ACHN (cell line): ENCODE data around the gene RAPSN.

Source experiments
- DNase-seq: peaks from one replicate; pipeline ENCODE4 v3.0.0-alpha.2; 2015
- in situ Hi-C: cut with HindIII; loops from 2 replicates; pipeline ENCODE4 v1.10.0; 2017; ENCODE audit warnings: low sequenced_read_pairs, low pct_ligation_motif_present, low pct_unique_long_range_greater_than_20kb

Gene RAPSN

GRCh38 chr11:47448566-47449427, at the start of gene RAPSN:
TSS of gene RAPSN (minus strand) at chr11:47449136. CDS start at chr11:47448964, 172 bp downstream.
- DNase-seq, result no peak
- in situ Hi-C loops, result no loop called here

GRCh38 chr11:47498149-47498548, 49.2 kb upstream of the RAPSN start:
- in situ Hi-C loops, result no loop called here
- DNase-seq, result no peak

GRCh38 chr11:47496808-47497207, 47.9 kb upstream of the RAPSN start:
- no peak for DNase-seq
- in situ Hi-C loops, result no loop called here

GRCh38 chr11:47495856-47496217, 46.9 kb upstream of the RAPSN start:
- DNase-seq, result no peak
- in situ Hi-C loops, result no loop called here

- in situ Hi-C loops, result no loop called here
- no peak for DNase-seq
These were observed 46.3 kb upstream of the RAPSN start for GRCh38 chr11:47495011-47495855.

- in situ Hi-C loops, result no loop called here
These were observed 40.4 kb upstream of the RAPSN start for GRCh38 chr11:47489395-47489755.

GRCh38 chr11:47488674-47489394, 39.9 kb upstream of the RAPSN start:
- in situ Hi-C loops, result no loop called here
- DNase-seq, result no peak

More at GRCh38 chr11:47489395-47489755, 40.4 kb upstream of the RAPSN start:
- no peak for DNase-seq

GRCh38 chr11:47488111-47488510, 39.2 kb upstream of the RAPSN start:
- in situ Hi-C loops, result no loop called here
- DNase-seq, result no peak

- no peak for DNase-seq
- in situ Hi-C loops, result no loop called here
These were observed 38.5 kb upstream of the RAPSN start for GRCh38 chr11:47487421-47487820.

GRCh38 chr11:47485107-47485506, 36.2 kb upstream of the RAPSN start:
- in situ Hi-C loops, result no loop called here
- DNase-seq, result no peak

GRCh38 chr11:47483457-47483856, 34.5 kb upstream of the RAPSN start:
- no peak for DNase-seq
- in situ Hi-C loops, result no loop called here

- in situ Hi-C loops, result no loop called here
- no peak for DNase-seq
These were observed 31.8 kb upstream of the RAPSN start for GRCh38 chr11:47480762-47481161.

GRCh38 chr11:47478651-47479329, 29.9 kb upstream of the RAPSN start:
- DNase-seq, result no peak
- in situ Hi-C loops, result no loop called here

- DNase-seq, result no peak
- in situ Hi-C loops, result no loop called here
These were observed 28.8 kb upstream of the RAPSN start for GRCh38 chr11:47477753-47478152.

- DNase-seq, result no peak
- in situ Hi-C loops, result no loop called here
These were observed 28.4 kb upstream of the RAPSN start for GRCh38 chr11:47477323-47477722.

GRCh38 chr11:47470671-47471070, 21.7 kb upstream of the RAPSN start:
- DNase-seq, result no peak
- in situ Hi-C loops, result no loop called here

- DNase-seq, result no peak
- in situ Hi-C loops, result no loop called here
These were observed 20.6 kb upstream of the RAPSN start for GRCh38 chr11:47469361-47470179.
